ENCODE data around the gene MAMDC2. TPM values are rescaled to one million over a fixed set of nuclear protein-coding genes. Genes with fewer than 3 reads are reported as not detected.

Gene MAMDC2
- total and polyA plus RNA-seq, 2 donors from 2014 or later = 1.5 to 7.1 TPM

DNA sequence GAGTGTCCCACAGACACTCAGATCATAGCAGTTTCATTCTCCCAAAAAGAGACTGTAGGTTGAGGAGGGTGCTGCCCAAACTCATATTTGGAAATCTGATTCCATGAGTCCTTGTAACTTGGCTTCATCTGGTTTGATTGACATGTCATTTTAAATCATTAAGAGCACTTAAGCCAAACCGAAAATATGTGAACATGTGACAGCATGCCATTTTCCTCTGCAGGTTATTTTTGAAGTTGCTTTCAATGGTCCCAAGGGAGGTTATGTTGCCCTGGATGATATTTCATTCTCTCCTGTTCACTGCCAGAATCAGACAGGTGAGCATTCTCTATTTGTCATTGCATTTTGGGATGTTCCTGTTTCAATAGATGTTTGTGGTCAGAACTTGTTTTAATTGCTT is 87.6 kb downstream of the MAMDC2 start:
- Histone ChIP-seq H3K9ac (ENCODE audit: low read length in 3 of 3) (no peak overlapping the region), H3K36me3 (ENCODE audit: control insufficient read depth in 2 of 3, insufficient read depth in 3 of 3, low read length in 3 of 3) (no peaks in the 10 kb centered on the region), H3K27me3 (ENCODE audit: control insufficient read depth, insufficient read depth, low read length) (no peaks in the 10 kb centered on the region), H3K4me3 (ENCODE audit: low read length in 3 of 3) (no peak overlapping the region), H3K27ac (ENCODE audit: low read depth in 2 of 2, low read length in 2 of 2) (no peak overlapping the region), H3K9me3 (ENCODE audit: control insufficient read depth in 2 of 3, insufficient read depth in 1 of 3, low read length in 3 of 3) (no peaks in the 10 kb centered on the region), H3K4me1 (ENCODE audit: control insufficient read depth in 2 of 3, insufficient read depth in 2 of 3, low read depth in 1 of 3, low read length in 3 of 3) (no peaks in the 10 kb centered on the region)
- FAIRE-seq (no peak), DNase-seq (no peak)
- TF ChIP-seq, protein P1, sequence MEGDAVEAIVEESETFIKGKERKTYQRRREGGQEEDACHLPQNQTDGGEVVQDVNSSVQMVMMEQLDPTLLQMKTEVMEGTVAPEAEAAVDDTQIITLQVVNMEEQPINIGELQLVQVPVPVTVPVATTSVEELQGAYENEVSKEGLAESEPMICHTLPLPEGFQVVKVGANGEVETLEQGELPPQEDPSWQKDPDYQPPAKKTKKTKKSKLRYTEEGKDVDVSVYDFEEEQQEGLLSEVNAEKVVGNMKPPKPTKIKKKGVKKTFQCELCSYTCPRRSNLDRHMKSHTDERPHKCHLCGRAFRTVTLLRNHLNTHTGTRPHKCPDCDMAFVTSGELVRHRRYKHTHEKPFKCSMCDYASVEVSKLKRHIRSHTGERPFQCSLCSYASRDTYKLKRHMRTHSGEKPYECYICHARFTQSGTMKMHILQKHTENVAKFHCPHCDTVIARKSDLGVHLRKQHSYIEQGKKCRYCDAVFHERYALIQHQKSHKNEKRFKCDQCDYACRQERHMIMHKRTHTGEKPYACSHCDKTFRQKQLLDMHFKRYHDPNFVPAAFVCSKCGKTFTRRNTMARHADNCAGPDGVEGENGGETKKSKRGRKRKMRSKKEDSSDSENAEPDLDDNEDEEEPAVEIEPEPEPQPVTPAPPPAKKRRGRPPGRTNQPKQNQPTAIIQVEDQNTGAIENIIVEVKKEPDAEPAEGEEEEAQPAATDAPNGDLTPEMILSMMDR (IDR thresholded peaks at IDR 0.05; ENCODE audit: borderline replicate concordance, extremely low read depth, insufficient read depth) = no peak
- intact Hi-C loops (cut with DNase I) = no loop called here

GRCh38 chr9:70133253-70134208 is 89.9 kb downstream of the MAMDC2 start:
- no peak for FAIRE-seq

DNA sequence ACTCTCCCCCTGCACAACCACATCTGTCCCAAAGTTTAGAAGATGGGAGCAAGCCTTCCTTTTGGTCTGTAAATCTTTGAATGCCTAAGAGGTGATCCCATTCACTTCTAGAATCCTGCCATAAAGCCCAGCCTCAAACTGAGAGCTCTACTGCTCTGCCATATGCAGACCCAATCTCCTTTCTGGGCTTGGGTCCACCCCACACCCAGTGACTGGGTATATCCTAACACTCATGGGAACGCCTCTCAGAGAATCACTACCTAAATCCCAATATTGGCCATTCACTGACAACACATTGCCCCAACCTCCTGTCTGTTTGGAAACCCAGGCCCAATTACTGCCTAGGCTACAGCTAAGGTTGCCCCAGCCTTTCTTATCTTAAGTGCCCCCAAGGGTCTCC is 90.7 kb downstream of the MAMDC2 start:
- Histone ChIP-seq H3K27ac (ENCODE audit: low read depth in 2 of 2, low read length in 2 of 2) (no peak overlapping the region), H3K9me3 (ENCODE audit: control insufficient read depth in 2 of 3, insufficient read depth in 1 of 3, low read length in 3 of 3) (no peaks in the 10 kb centered on the region), H3K4me3 (ENCODE audit: low read length in 3 of 3) (no peak overlapping the region), H3K36me3 (ENCODE audit: control insufficient read depth in 2 of 3, insufficient read depth in 3 of 3, low read length in 3 of 3) (no peaks in the 10 kb centered on the region), H3K9ac (ENCODE audit: low read length in 3 of 3) (no peak overlapping the region), H3K27me3 (ENCODE audit: control insufficient read depth, insufficient read depth, low read length) (no peaks in the 10 kb centered on the region), H3K4me1 (ENCODE audit: control insufficient read depth in 2 of 3, insufficient read depth in 2 of 3, low read depth in 1 of 3, low read length in 3 of 3) (no peaks in the 10 kb centered on the region)
- DNase-seq = no peak
- intact Hi-C loops (cut with DNase I) = no loop called here
- TF ChIP-seq, protein P1 (IDR thresholded peaks at IDR 0.05; ENCODE audit: borderline replicate concordance, extremely low read depth, insufficient read depth) = no peak
- FAIRE-seq = no peak

More at GRCh38 chr9:70133253-70134208, 89.9 kb downstream of the MAMDC2 start:
- intact Hi-C loops (cut with DNase I) = no loop called here
- TF ChIP-seq, protein P1 (IDR thresholded peaks at IDR 0.05; ENCODE audit: borderline replicate concordance, extremely low read depth, insufficient read depth) = no peak
- Histone ChIP-seq H3K4me3 (ENCODE audit: low read length in 3 of 3) (no peak overlapping the region), H3K9me3 (ENCODE audit: control insufficient read depth in 2 of 3, insufficient read depth in 1 of 3, low read length in 3 of 3) (no peaks in the 10 kb centered on the region), H3K9ac (ENCODE audit: low read length in 3 of 3) (no peak overlapping the region), H3K27me3 (ENCODE audit: control insufficient read depth, insufficient read depth, low read length) (no peaks in the 10 kb centered on the region), H3K27ac (ENCODE audit: low read depth in 2 of 2, low read length in 2 of 2) (no peak overlapping the region), H3K4me1 (ENCODE audit: control insufficient read depth in 2 of 3, insufficient read depth in 2 of 3, low read depth in 1 of 3, low read length in 3 of 3) (no peaks in the 10 kb centered on the region), H3K36me3 (ENCODE audit: control insufficient read depth in 2 of 3, insufficient read depth in 3 of 3, low read length in 3 of 3) (no peaks in the 10 kb centered on the region)
- no peak for DNase-seq
